Keratinocyte (primary cell): ENCODE data around the gene MCRIP2. TPM values are rescaled to one million over a fixed set of nuclear protein-coding genes. Genes with fewer than 3 reads are reported as not detected.

Experiments used
- DNase-seq: peaks from one replicate; pipeline ENCODE4 v3.0.0-alpha.2; 2011; ENCODE audit warnings: low read depth, missing footprints, low spot score
- FAIRE-seq: peaks from 2 replicates; lab custom pipeline; 2011; peaks lifted over from hg19 to GRCh38; lab: Jason Lieb, UNC
- H2AFZ ChIP-seq: 2 replicates; pipeline ENCODE4 v1.6.0; 2012; ENCODE audit warnings: low read length, control low read depth, inconsistent platforms; ENCODE audit not compliant: control insufficient read depth
- H3K27ac ChIP-seq: 2 replicates; pipeline ENCODE4 v1.5.1; 2011; ENCODE audit warnings: low read length; ENCODE audit not compliant: control insufficient read depth, insufficient read depth
- H3K27me3 ChIP-seq: 3 replicates; pipeline ENCODE4 v1.6.0; 2011; ENCODE audit warnings: low read length; ENCODE audit not compliant: control insufficient read depth, insufficient read depth; ENCODE audit errors: extremely low read depth
- H3K36me3 ChIP-seq, 2 experiments: 2 replicates in 1 of 2; 3 replicates in 1 of 2; pipeline ENCODE4 v1.5.1; 2011; ENCODE audit warnings: low read length in 2 of 2, mild to moderate bottlenecking in 1 of 2; ENCODE audit not compliant: control insufficient read depth in 2 of 2, insufficient read depth in 2 of 2; ENCODE audit errors: extremely low read depth in 1 of 2
- H3K4me1 ChIP-seq: 3 replicates; pipeline ENCODE4 v1.5.1; 2011; ENCODE audit warnings: low read length; ENCODE audit not compliant: control insufficient read depth, insufficient read depth; ENCODE audit errors: extremely low read depth
- H3K4me2 ChIP-seq: 3 replicates; pipeline ENCODE4 v1.6.0; 2011; ENCODE audit warnings: low read depth, low read length; ENCODE audit not compliant: control insufficient read depth, insufficient read depth; ENCODE audit errors: extremely low read depth
- H3K4me3 ChIP-seq, 3 experiments: fragments of 200-600 bp in 1 of 3; sonication (generic) in 1 of 3; 2 replicates in 2 of 3; 3 replicates in 1 of 3; pipeline ENCODE4 v1.5.1; 2011 to 2016; ENCODE audit warnings: low read length in 3 of 3, mild to moderate bottlenecking in 3 of 3, control low read depth in 2 of 3, inconsistent platforms in 1 of 3, low read depth in 1 of 3, mixed read lengths in 1 of 3, mixed run types in 1 of 3, moderate library complexity in 1 of 3; ENCODE audit not compliant: control insufficient read depth in 2 of 3, insufficient read depth in 2 of 3; ENCODE audit errors: extremely low read depth in 1 of 3
- H3K79me2 ChIP-seq: 2 replicates; pipeline ENCODE4 v1.6.0; 2012; ENCODE audit warnings: low read length; ENCODE audit not compliant: control insufficient read depth, insufficient read depth
- H3K9ac ChIP-seq: 3 replicates; pipeline ENCODE4 v1.6.0; 2011; ENCODE audit warnings: low read length; ENCODE audit not compliant: control insufficient read depth, insufficient read depth; ENCODE audit errors: extremely low read depth
- H3K9me1 ChIP-seq: 3 replicates; pipeline ENCODE4 v1.6.0; 2011; ENCODE audit warnings: low read length; ENCODE audit not compliant: control insufficient read depth, insufficient read depth; ENCODE audit errors: extremely low read depth
- H3K9me3 ChIP-seq: 2 replicates; pipeline ENCODE4 v1.5.1; 2012; ENCODE audit warnings: low read depth, low read length; ENCODE audit not compliant: control insufficient read depth
- H4K20me1 ChIP-seq: 3 replicates; pipeline ENCODE4 v1.6.0; 2011; ENCODE audit warnings: low read length; ENCODE audit not compliant: control insufficient read depth, insufficient read depth; ENCODE audit errors: extremely low read depth
- EZH2 ChIP-seq: IDR thresholded peaks from one replicate; pipeline ENCODE4 v1.6.1; 2012; ENCODE audit warnings: inconsistent platforms, mild to moderate bottlenecking, low read length, moderate library complexity
- dilution Hi-C: fragments of 300-500 bp; cut with MboI; formaldehyde crosslinking; loops from one replicate; pipeline ENCODE4 v1.7.0; 2020; ENCODE audit warnings: low sequenced_read_pairs; ENCODE audit not compliant: extremely low pct_ligation_motif_present
- polyA plus RNA-seq, 5 experiments: library from polyadenylated mRNA; depleted of rRNA in 3 of 5; stranded (reverse) in 3 of 5; stranded (forward) in 1 of 5; unstranded in 1 of 5; fragments of >200 nt; gene quantifications; 1 replicate in 1 of 5; 2 replicates in 3 of 5; 3 replicates in 1 of 5; pipeline versions ENCODE4 v1.2.1 to v1.2.3, GENCODE V29; 2011 to 2012; ENCODE audit warnings: missing spikeins in 2 of 5, low read depth in 1 of 5, low replicate concordance in 1 of 5
- TF ChIP-seq, protein P1 (sequence below), 3 experiments: IDR thresholded peaks in 1 of 3; conservative IDR thresholded peaks in 1 of 3; optimal IDR thresholded peaks in 1 of 3; 2 replicates in 2 of 3; 3 replicates in 1 of 3; pipeline versions ENCODE3 to v1.5.1; 2011; ENCODE audit warnings: low read length in 3 of 3, mild to moderate bottlenecking in 3 of 3, moderate library complexity in 2 of 3, control low read depth in 1 of 3, inconsistent platforms in 1 of 3; ENCODE audit not compliant: insufficient read depth in 2 of 3; ENCODE audit errors: extremely low read depth in 1 of 3

MCRIP2 gene
- polyA plus RNA-seq, 1 donor (not counting 4 experiments of a cell fraction or from before 2014, with no cell fraction given): 8.1 TPM

DNA sequence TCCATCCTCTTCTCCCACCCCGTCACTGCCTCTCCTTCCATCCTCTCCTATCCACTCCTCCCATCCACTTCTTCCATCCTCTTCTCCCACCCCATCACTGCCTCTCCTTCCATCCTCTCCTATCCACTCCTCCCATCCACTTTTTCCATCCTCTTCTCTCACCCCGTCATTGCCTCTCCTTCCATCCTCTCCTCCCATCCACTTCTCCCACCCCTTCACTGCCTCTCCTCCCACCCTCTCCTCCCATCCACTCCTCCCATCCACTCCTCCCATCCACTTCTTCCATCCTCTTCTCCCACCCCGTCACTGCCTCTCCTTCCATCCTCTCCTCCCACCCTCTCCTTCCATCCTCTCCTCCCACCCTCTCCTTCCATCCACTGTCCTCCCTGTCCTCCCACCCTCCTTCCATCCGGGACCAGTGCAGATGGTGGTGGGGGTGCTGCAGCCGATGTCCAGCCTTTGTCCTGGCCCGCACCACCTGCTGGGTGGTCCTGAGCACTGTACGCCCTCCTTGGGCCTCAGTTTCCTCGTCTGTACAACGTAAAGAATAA lies 9.7 kb upstream of the MCRIP2 start:
- no peaks in the 10 kb centered on the region for H3K27me3 ChIP-seq
- H3K4me3 ChIP-seq: no peak overlapping the region
- no peaks in the 10 kb centered on the region for H4K20me1 ChIP-seq
- FAIRE-seq (no peak), DNase-seq (no peak)
- H3K9ac ChIP-seq: no peak overlapping the region
- H3K9me1 ChIP-seq: no peaks in the 10 kb centered on the region
- H3K79me2 ChIP-seq: peaks cover 8% of the 10 kb centered on the region
- H3K4me1 ChIP-seq: peaks cover 10% of the 10 kb centered on the region
- H3K36me3 ChIP-seq: peaks cover 2 to 10% of the 10 kb centered on the region in 2 experiments
- H3K9me3 ChIP-seq: no peaks in the 10 kb centered on the region
- dilution Hi-C loops: no loop called here
- H3K4me2 ChIP-seq: no peak overlapping the region
- H2AFZ ChIP-seq: no peak overlapping the region
- H3K27ac ChIP-seq: no peak overlapping the region
- no peak for TF ChIP-seq EZH2
- TF ChIP-seq, protein P1, sequence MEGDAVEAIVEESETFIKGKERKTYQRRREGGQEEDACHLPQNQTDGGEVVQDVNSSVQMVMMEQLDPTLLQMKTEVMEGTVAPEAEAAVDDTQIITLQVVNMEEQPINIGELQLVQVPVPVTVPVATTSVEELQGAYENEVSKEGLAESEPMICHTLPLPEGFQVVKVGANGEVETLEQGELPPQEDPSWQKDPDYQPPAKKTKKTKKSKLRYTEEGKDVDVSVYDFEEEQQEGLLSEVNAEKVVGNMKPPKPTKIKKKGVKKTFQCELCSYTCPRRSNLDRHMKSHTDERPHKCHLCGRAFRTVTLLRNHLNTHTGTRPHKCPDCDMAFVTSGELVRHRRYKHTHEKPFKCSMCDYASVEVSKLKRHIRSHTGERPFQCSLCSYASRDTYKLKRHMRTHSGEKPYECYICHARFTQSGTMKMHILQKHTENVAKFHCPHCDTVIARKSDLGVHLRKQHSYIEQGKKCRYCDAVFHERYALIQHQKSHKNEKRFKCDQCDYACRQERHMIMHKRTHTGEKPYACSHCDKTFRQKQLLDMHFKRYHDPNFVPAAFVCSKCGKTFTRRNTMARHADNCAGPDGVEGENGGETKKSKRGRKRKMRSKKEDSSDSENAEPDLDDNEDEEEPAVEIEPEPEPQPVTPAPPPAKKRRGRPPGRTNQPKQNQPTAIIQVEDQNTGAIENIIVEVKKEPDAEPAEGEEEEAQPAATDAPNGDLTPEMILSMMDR (optimal IDR thresholded peaks at IDR 0.05 in 1 of 3, IDR thresholded peaks at IDR 0.05 in 1 of 3, conservative IDR thresholded peaks at IDR 0.05 in 1 of 3; ENCODE audit: extremely low read depth in 1 of 3, insufficient read depth in 2 of 3, low read length in 3 of 3): no peak

DNA sequence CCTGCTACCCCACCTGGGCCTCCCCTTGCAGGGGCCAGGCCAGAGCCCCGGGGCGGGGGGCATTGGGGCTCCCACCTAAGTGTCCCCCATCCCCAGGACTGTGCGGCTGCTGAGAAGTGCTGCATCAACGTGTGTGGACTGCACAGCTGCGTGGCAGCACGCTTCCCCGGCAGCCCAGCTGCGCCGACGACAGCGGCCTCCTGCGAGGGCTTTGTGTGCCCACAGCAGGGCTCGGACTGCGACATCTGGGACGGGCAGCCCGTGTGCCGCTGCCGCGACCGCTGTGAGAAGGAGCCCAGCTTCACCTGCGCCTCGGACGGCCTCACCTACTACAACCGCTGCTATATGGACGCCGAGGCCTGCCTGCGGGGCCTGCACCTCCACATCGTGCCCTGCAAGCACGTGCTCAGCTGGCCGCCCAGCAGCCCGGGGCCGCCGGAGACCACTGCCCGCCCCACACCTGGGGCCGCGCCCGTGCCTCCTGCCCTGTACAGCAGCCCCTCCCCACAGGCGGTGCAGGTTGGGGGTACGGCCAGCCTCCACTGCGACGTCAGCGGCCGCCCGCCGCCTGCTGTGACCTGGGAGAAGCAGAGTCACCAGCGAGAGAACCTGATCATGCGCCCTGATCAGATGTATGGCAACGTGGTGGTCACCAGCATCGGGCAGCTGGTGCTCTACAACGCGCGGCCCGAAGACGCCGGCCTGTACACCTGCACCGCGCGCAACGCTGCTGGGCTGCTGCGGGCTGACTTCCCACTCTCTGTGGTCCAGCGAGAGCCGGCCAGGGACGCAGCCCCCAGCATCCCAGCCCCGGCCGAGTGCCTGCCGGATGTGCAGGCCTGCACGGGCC lies 8.9 kb upstream of the MCRIP2 start:
- Histone ChIP-seq H3K9me3 (no peaks in the 10 kb centered on the region), H3K79me2 (peaks cover 8% of the 10 kb centered on the region), H3K36me3 (peaks cover 2 to 10% of the 10 kb centered on the region in 2 experiments), H3K27ac (no peak overlapping the region), H2AFZ (no peak overlapping the region), H3K9ac (no peak overlapping the region), H3K9me1 (no peaks in the 10 kb centered on the region), H4K20me1 (no peaks in the 10 kb centered on the region), H3K27me3 (no peaks in the 10 kb centered on the region), H3K4me3 (no peak overlapping the region), H3K4me1 (peaks cover 8% of the 10 kb centered on the region), H3K4me2 (no peak overlapping the region)
- TF ChIP-seq, protein P1 (optimal IDR thresholded peaks at IDR 0.05 in 1 of 3, IDR thresholded peaks at IDR 0.05 in 1 of 3, conservative IDR thresholded peaks at IDR 0.05 in 1 of 3; ENCODE audit: extremely low read depth in 1 of 3, insufficient read depth in 2 of 3, low read length in 3 of 3): no peak
- no peak for TF ChIP-seq EZH2
- DNase-seq (no peak), FAIRE-seq (no peak)
- dilution Hi-C loops: no loop called here
